Esophagus muscularis mucosa (tissue), 4 donors: ENCODE results near the gene TXNDC15.

Experiments
- CTCF ChIP-seq, 3 experiments: fragments of 200-600 bp in 2 of 3; fragments of 450-650 bp in 1 of 3; sonication (generic) in 2 of 3; IDR thresholded peaks; one replicate each; pipeline ENCODE4 v1.5.1; 2017 to 2019; ENCODE audit warnings: antibody characterized with exemption in 3 of 3, mild to moderate bottlenecking in 2 of 3, moderate library complexity in 1 of 3
- EP300 ChIP-seq: sonication (generic); formaldehyde crosslinking; IDR thresholded peaks from one replicate; pipeline ENCODE4 v1.6.1; 2017; ENCODE audit warnings: antibody characterized with exemption
- POLR2A ChIP-seq: fragments of 450-650 bp; IDR thresholded peaks from one replicate; pipeline ENCODE4 v1.6.1; 2017; ENCODE audit warnings: antibody characterized with exemption, moderate library complexity, mild to moderate bottlenecking, low read depth
- POLR2AphosphoS5 ChIP-seq, 2 donors: sonication (generic); formaldehyde crosslinking; IDR thresholded peaks; one replicate each; pipeline ENCODE4 v1.6.1; 2017; ENCODE audit warnings: antibody characterized with exemption in 2 of 2

DNA sequence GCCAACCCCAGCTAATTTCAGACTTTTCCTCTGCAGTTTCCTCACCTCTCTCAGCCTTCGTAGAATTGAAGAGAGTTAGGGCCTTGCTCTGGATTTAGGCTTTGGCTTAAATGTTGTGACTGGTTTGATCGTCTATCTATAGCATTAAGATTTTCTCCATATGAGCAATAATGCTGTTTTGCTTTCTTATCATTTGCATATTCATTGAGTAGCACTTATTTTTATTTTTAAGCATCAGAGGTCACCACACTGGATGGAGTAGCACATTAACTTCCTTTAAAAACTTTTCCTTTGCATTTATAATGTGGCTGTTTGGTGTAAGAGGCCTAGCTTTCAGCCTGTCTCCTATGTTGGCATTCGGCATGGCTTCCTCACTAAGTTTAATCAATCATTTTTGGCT, 18.1 kb downstream of the TXNDC15 start:
- no peak for TF ChIP-seq POLR2A
- TF ChIP-seq CTCF (IDR thresholded peaks at IDR 0.05), result no peak
- no peak for TF ChIP-seq POLR2AphosphoS5 (IDR thresholded peaks at IDR 0.05)
- no peak for TF ChIP-seq EP300
